Activated T-cell treated with anti-CD3 and anti-CD28 coated beads for 48 hours (primary cell): ENCODE measurements around the gene TTC3.

Experiments used
- DNase-seq: peaks from one replicate; pipeline ENCODE4 v3.0.0-alpha.2; 2020; ENCODE audit warnings: low read depth

TTC3 gene

DNA sequence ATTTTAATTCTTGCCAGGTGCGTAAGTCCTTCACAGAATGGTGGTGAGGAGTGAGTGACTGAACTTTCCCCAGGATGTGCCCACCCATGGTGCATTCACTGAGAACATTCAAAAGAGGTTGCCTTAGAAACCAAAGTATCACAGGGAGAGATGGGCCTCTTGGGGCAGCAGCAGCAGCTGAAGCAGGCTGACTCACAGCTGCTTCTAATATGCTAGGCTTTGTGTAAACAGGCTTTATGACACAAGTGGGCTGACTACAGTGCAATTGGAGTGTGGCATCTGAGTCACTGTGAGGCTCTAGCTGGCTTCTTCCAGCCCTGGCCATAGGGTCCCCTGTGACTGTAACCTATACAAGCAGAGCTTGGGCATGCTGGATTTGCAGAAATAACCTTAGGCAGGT, 12.8 kb upstream of the TTC3 start:
- peak; percentile 11 for DNase-seq

DNA sequence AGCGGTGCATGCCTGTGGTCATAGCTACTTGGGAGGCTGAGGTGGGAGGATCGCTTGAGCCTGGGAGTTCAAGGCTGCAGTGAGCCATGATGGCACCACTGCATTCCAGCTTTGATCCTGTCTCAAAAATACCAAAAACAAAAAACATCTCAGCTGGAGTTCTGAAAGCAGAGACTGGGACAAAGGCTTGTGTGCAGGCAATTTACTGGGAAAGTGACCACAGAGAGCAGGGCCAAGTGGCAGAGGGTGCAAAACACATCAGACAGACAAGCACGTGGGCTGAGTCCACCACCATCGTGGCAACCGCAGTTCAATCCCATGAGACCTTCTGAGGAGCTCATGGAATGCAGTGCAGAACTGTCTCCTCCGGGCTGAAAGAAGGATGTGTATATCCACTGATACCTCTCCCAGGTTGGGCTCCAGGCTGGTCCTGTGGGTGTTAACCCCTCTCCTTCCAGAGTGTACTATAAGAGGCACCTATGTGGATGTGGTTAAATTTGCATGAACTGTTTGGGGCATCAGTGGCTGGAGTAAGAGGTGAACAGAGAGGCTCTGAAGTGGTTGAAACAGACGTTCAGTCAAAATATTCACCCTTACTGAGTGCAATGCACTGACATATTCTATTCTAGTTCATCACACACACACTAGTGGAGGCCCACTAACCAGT, 11.0 kb upstream of the TTC3 start:
- DNase-seq = no peak

DNA sequence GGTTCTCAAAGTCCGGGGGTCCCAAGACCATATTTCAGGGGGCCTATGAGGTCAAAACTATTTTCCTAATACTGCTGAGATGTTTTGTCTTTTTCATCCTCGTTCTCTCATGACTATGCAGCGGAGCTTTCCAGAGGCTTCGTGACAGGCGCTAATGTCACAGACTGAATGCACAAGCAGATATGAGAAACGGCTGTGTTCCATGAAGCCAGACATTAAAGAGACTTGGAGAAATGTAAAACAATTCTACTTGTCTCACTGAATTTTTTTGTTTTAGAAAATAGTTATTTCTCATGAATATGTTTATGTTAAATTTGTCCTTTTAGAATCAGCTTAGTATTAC, 10.5 kb upstream of the TTC3 start:
- DNase-seq = no peak

DNA sequence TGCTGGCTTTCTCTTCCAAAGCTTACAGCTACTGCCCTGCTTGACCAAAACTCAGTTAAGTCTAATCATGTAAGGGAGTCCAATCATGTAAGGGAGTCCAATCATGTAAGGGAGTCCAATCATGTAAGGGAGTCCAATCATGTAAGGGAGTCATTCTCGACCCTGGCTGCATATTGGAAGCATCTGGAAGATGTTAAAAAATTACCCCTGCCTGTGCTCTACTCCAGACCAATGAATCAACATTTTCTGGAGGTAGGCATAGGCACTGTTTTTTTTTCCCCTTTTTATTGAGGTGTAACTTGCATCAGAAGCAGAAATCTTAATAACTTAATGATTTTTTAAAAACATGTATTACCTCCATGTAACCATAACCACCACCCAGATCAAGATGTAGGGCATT, 9.6 kb upstream of the TTC3 start:
- DNase-seq = no peak

DNA sequence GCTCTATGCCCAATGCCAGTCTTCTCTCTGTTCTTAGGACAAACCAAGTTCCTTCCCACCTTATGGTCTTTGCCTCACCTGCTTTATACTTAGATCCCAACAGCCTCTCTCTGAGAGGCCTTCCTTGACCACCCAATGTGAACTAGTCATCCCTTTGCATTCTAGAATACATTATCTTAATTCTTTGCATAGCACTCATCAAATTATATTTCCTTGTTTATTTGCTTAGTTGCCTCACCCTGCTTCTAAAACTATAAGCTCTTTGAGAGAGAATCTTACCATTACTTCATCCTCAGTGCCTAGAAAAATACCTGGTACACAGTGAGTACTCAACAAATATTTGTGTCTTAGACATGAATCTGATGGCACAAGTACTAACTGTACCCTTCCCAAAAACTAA, 8.2 kb upstream of the TTC3 start:
- no peak for DNase-seq

DNA sequence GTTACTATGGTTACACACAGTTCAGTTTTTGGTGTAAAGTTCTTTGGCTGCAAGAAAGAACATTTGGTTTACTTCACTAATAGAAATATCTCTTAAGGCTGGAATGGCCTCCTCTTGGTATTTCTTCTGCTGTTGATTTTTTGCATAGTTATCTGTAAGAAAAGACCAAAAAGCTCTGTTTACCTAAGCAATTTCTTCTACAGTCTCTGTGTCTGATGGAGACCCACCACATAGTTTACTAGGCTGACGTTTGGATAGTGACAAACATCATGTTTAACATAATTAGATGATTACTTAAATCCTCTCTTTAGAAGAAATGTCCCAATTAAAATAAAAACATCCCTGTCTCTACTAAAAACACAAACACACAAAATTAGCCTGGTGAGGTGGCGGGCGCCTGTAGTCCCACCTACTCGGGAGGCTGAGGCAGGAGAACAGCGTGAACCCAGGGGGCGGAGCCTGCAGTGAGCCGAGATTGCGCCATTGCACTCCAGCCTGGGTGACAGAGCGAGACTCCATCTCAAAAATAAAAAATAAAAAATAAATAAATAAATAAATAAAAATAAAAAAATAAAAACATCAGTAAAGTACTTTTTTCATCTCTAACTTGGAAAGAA, 7.4 kb upstream of the TTC3 start:
- no peak for DNase-seq

DNA sequence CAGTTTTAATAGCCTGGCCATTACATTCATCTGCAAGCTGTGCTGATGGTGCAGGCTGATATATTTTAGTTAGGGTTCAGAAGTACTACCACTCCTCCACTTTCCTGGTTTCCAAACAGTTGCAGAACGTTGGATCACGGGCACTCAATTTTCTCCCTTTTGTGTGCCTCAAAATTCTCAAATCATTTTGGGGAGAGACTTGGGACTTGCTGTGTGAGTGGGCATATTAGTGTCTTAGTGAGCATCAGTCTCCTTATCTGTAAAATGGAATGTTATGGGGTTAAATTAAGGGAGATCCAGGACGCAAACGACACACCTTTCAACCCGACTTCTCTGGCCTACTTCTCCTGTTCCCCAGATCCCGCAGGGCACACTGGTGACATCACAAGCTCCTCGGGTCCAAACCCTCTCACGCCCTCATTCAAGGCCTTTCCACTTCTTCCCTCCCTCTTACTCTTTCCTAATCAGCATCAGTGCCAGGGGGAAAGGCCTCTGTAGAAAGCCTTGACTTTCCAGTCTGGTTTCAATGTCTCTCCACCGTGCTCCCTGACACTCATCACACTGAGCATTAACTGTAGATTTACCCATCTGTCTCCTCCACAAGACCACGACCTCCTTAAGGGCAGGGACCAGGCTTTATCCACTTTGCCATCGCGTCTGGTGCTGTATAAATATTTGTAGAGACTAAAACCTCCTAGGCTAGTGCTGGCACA, 1.3 kb upstream of the TTC3 start:
- DNase-seq = no peak

DNA sequence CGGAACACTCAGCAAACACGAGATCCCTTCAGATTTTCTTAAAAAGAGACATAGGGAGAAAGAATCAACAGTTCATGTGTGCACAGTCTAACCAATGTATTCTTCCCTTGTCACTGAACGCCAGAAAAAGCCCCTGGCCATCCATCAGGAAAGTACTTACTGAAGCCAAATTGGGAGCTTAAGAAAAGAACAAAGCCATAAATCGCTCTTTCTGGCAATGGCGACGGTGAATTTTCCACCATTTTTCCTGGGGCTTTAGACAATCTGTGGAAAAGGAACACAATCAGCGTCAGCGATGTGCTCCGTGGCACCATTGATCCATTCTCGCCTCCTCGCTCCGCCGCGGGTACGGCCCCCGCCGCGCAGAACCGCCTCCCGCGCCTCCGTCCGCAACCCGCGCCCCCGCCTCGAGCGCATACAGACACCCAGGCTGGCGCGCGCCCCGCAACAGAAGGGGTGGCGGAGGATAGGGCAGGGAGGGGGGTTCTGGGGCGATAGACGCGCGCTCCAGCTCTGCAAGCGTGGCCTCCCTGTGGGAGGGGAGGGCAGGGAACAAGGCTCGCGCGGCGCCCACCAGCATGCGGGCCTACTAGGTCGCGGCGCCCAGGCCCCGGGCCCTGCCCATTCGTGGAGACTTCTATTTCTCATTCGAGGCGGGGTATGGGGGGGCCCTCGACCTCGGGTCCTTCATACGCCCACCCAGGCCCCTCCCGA, 623 bp upstream of the TTC3 start:
- DNase-seq = peak; percentile 62

DNA sequence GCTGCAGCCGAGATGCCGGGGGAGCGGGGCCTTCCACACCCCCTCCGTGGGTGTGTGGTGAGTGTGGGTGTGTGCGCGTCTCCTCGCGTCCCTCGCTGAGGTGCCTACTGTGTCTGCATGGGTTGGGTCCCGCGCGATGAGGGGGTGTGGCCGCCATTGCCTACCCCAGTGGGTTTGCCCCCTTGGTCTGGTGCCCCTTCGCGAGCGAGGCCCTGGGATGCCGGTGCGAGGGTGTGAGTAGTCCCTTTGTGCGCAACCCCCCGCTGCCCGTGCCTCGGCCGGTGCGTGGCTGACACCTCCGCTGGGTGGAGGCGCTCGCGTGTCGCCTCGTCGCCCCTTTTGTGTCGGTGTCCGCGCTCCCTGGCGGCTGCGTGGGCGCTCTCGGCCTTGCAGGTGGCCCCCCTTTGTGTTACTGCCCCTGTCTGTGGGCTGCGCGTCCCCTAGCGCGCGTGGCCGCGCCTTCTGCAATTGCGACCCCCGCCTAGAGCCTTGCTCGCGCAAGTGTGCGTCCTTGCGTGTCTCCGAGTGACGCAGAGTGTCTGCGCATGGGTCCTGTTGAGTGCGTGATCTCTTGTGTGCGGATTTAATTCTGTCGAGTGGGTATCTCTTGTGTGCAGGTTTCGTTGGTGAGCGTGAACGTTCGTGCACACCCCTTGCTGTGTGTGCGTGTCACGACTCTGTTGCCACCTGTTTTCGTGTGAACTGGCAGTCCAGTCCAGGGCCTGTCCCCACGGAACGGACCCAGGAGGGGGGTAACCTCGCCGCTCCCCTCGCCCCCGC, 553 bp downstream of the TTC3 start:
- DNase-seq = peak; percentile 47

DNA sequence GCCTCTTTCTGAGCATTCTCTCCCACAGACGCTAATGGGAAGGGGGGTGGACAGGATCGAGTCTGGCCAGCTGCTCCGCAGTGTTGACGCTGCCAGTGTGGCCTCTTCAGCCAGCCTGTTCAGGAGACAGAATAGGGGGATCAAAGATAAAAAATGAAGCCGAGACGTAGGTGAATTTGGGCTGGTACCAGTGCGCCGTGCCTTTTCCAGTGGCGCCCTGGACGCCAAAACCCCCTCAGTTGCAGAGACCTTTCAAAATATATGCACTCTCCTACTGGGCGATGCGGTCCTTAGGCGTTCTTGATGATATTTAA, 1.1 kb downstream of the TTC3 start:
- no peak for DNase-seq

DNA sequence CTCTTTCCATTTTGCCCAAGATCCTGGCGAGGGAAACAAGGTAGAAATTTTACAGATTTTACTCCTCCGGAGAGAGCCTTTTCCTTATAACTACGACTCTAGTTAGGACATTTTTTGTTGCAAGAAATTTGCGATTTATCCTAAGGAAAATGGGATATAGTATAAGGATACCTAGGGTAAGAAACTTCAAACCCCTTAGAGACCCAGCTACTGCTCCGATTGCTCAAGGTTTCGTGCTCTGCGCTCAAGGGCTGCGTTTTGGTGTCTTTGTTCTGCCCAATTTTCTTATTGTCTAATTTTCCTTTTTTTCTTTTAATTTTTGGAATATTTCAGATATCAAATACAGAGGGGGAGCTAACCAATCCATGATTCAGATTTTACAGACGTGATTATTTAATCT, 1.5 kb downstream of the TTC3 start:
- DNase-seq = no peak

DNA sequence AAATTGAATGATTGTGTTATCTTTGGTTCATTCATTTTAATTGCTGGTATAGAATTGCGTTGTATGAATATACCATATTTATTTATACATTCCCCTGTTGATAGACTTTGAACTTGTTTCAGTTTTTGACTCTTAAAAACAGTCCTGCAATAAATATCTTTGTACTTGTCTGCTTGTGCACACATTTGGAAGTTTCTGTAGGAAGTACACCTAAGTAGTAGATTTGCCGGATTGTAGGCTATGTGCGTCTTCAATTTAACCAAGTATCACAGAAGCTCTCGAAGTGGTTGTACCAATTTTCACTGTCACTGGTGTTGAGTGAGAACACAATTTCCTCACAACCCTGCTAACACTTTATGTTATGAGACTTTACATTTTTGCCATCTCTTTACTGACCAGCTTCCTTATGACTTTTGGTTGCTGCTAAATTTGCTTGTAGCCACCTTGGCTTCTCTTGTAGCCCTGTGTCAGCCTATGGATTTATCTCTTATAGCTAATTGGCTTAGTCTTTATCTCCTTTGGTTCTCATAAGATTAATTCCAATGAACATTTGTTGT, 2.2 kb downstream of the TTC3 start:
- DNase-seq = no peak

DNA sequence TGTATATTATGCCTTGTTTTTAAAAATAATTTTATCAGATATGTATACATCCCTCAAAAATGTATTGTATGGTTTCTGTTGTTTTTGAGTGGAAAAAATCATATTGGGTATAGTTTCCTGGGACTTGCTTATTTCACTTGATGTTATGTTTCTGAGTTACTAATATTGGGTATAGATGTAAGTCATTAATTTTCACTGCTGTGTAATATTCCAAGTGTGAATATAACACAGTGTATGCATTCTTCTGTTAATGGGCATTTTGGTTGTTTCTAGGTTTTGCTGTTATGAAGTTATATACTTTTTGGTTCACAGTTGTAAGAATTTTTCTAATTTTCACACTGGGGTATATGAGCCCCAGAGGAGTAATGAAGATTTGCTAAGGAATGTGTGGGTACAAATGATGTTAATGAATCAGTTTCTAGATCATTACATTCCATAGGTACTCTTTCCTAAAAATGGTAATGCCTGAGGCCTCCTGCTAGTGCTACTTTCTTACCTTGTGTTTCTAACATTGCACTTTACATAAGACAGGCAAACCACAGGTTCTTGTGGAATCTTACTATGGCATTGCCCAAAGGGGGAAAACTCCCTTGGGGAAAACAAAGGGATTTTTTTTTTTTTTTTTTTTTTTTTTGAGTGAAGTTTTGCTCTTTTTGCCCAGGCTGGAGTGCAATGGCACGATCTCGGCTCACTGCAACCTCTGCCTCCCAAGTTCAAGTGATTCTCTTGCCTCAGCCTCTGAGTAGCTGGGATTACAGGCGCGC, 3.2 kb downstream of the TTC3 start:
- no peak for DNase-seq

DNA sequence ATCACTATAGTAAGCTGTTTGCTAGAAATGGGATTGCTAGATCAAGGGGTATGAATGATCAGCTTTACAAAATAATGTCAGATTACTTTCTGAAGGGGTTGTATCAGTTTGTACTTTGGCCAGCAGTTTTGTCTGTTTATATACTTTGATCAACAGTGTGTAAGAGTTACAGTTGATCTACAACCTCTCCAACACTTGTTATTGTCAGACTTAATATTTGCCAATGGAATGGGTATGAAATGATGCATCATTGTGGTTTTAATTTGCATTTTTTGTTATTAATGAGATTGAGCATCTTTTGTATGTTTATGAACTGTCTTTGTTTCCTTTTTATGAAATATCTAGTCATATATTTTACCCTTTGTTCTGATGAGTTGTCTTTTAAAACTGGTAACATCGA, 4.3 kb downstream of the TTC3 start:
- DNase-seq = no peak

DNA sequence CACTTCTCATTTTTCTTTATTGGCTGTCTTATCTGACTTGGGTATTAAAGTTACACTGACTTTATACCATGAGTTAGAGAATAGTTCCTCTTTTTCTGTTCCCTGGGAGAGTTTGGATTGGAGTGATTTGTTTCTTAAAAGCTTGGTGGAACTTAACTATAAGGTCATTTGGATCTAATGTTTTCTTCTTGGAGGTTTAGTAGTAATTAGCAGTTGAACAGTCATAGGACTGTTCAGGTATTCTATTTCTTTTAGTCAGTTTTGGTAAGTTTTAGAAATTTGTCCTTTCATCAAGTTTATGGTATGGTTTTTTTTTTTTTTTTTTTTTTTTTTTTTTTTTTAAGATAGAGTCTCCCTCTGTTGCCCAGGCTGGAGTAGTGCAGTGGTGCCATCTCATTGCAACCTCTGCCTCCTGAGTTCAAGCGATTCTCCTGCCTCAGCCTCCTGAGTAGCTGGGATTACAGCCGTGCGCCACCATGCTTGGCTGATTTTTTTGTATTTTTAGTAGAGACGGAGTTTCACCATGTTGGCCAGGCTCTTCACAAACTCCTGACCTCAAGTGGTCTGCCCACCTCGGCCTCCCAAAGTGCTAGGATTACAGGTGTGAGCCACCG, 6.3 kb downstream of the TTC3 start:
- no peak for DNase-seq

DNA sequence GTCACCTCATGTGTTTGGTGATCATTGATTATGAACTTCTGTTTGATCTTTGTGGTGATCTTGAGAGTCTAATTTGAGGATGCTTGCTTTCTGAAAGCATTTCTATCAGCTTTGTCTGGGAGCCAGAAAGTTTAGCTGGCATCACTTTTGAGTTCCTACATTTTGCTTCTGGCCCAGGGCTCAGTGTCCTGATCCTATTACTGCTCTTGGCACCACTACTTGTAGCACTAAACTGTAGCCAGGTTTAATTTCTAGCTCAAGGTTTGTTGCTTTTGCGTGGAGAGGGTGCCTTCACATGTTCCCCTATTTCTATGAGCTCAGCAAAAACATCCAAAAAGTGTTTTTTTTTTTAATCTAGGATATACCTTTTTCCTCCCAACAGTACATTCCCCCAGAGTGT, 9.3 kb downstream of the TTC3 start:
- DNase-seq = no peak

DNA sequence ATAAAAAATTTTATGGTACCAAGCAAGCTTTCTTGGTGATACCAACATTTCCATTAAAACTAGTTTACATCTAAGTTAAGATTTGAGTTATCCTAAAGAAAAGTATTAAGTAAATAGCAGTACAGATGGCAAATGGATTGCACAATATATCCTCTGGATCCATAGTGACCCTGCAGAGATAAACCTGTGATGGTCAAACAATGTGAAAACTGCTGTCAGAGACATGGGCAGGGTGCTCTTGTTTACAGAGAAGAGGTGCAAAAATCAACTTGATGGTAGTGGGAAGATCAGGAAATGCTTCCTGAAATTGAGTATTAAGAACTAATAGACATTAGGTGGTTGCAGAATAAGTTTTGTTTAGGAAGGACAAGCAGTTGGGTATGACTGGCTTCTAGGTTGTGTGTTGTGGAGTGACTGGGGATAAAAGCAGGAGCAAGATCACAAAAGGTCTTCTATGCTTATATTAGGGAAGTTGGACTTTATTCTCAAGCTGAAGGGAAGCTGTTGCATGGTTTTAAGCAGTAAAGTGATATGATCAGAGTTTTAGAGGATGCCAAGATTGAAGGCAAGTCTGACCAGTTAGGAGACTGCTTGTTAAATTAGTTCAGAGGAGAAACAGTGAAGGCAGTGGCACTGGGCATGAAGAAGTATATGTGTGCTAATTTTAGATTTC, 9.9 kb downstream of the TTC3 start:
- DNase-seq = no peak

DNA sequence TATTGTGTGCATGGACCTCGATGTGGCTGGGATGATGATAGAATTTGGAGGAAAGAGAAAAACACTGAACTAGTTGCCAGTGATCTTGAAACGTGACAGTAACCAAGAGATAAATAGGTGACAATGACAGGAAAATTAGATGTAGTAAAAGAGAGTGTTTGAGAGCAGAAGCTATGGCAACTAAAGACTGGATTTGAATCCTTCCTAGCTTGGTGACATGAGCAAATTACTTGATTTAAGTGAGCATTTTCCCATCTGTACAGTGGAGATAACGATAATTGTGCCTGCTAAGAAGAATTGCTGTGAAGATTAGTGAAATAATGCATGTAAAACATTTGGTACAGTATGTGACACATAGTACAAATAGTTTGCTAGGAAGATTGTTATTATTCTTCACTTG, 12.7 kb downstream of the TTC3 start:
- DNase-seq = no peak

DNA sequence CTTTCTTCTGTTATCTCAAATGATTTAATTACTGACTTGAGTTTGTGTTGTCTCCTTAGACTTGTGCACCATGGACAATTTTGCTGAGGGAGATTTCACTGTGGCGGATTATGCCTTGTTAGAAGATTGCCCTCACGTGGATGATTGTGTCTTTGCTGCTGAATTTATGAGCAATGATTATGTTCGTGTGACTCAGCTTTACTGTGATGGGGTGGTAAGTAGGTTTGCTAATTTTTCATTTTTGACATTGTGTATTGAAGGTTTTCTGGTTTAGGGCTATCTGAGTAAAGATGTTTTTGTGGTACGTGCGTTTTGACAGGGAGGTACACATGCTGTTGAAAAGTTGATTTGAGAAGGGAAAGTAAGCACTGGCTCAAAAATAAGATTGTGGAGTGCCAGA, 14.1 kb downstream of the TTC3 start:
- DNase-seq = no peak

DNA sequence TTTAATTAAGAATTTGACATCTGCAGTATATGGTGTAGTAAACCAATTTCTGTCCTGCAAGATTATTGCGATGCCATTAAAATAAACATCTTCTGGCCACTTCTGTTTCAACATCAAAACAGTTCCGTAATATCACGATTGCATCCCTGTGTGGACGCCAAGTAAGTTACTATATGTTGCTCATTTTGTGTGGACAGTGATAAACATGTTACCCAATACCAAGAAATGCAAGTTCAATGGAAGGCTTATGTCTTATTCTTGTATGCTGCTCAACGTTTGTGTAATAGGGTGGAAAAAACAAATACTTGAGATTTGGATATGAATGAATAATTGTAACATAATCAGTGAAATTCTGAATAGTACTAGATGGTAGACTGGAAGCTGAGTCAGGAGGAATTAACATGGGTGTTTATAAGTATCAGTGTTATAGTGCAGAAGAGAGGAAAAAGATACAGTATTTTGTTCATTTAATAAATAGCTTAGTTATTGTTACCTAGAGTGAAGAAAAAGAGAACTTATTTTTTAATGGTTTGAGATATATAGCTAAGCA, 15.2 kb downstream of the TTC3 start:
- no peak for DNase-seq
